K562 (cell line): Measurements from ENCODE around the gene INO80E. TPM values are rescaled to one million over a fixed set of nuclear protein-coding genes. Genes with fewer than 3 reads are reported as not detected.

Source experiments
- ATAC-seq: fragments of 200-7000 bp; cut with Tn5 transposase; 3 replicates; pipeline ENCODE4 v1.9.1; 2020; ENCODE audit warnings: moderate library complexity
- BruUV-seq: library from RNA; stranded (reverse); fragments of 400-500 nt; replicated peaks from 2 replicates; lab custom pipeline; 2021; lab: Mats Ljungman, UMichigan
- CTCF ChIA-PET: fragments of 300-600 bp; formaldehyde crosslinking; extraction: SDS; loops from one replicate; lab custom pipeline; 2021; ENCODE audit warnings: low intra/inter-chr PET ratio; lab: Yijun Ruan, JAX
- POLR2A ChIA-PET: fragments of 300-600, 350-650 bp; sonication (Branson Sonifier 250); formaldehyde crosslinking; extraction: SDS; loops from one replicate; lab custom pipeline; 2021; ENCODE audit warnings: antibody characterized with exemption, inconsistent platforms; lab: Yijun Ruan, JAX
- DNase-seq, 4 experiments: peaks; one replicate each; pipeline versions ENCODE4 v3.0.0 to v3.0.0-alpha.2; 2011 to 2018; ENCODE audit warnings: low spot score in 3 of 4, mixed read lengths in 3 of 4; ENCODE audit errors: extremely low read depth in 1 of 4
- FAIRE-seq: peaks from 2 replicates; lab custom pipeline; 2011; peaks lifted over from hg19 to GRCh38; lab: Jason Lieb, UNC
- H2AFZ ChIP-seq: 2 replicates; pipeline ENCODE4 v1.6.0; 2011; ENCODE audit warnings: low read depth, low read length, control low read depth, inconsistent platforms
- H3K27ac ChIP-seq: fragments of 200-600 bp; 3 replicates; pipeline ENCODE4 v1.8.0; 2011; ENCODE audit warnings: low read depth, mild to moderate bottlenecking, control low read depth, inconsistent platforms, low read length, moderate library complexity, mixed read lengths; ENCODE audit errors: extremely low read depth
- H3K27me3 ChIP-seq, 2 experiments: fragments of 300-600 bp in 1 of 2; 2 replicates in 1 of 2; 3 replicates in 1 of 2; pipeline versions ENCODE4 v1.6.0 to v1.8.0; 2011; ENCODE audit warnings: inconsistent platforms in 2 of 2, low read length in 2 of 2, mild to moderate bottlenecking in 1 of 2, mixed read lengths in 1 of 2, moderate library complexity in 1 of 2; ENCODE audit not compliant: control insufficient read depth in 2 of 2, insufficient read depth in 2 of 2
- H3K36me3 ChIP-seq: fragments of 300-600 bp; 3 replicates; pipeline ENCODE4 v1.8.0; 2011; ENCODE audit warnings: mild to moderate bottlenecking, low read length, inconsistent platforms; ENCODE audit not compliant: control insufficient read depth, insufficient read depth
- H3K4me1 ChIP-seq, 2 experiments: fragments of 200-600 bp in 1 of 2; replicated peaks in 1 of 2; 2 replicates in 1 of 2; 3 replicates in 1 of 2; pipeline versions ENCODE4 v1.5.1 to v1.8.0; 2011; ENCODE audit warnings: inconsistent platforms in 2 of 2, low read length in 2 of 2, mild to moderate bottlenecking in 1 of 2, mixed read lengths in 1 of 2, moderate library complexity in 1 of 2; ENCODE audit not compliant: control insufficient read depth in 2 of 2, insufficient read depth in 2 of 2
- H3K4me2 ChIP-seq: 2 replicates; pipeline ENCODE4 v1.6.1; 2011; ENCODE audit warnings: low read length, control low read depth, inconsistent platforms, mixed read lengths; ENCODE audit not compliant: insufficient read depth
- H3K4me3 ChIP-seq: fragments of 200-600 bp; sonication (generic), shearing (Covaris generic); 2 replicates; pipeline ENCODE4 v1.5.1; 2016; ENCODE audit warnings: control low read depth, inconsistent platforms
- H3K79me2 ChIP-seq: fragments of 200-600 bp; 3 replicates; pipeline ENCODE4 v1.8.0; 2011; ENCODE audit warnings: low read length, inconsistent platforms; ENCODE audit not compliant: control insufficient read depth, insufficient read depth
- H3K9ac ChIP-seq, 2 experiments: 2 replicates each; pipeline versions ENCODE4 v1.6.0 to v1.6.1; 2011; ENCODE audit warnings: low read depth in 2 of 2, low read length in 2 of 2, control low read depth in 1 of 2, inconsistent platforms in 1 of 2, mild to moderate bottlenecking in 1 of 2, mixed read lengths in 1 of 2; ENCODE audit not compliant: insufficient read depth in 1 of 2
- H3K9me1 ChIP-seq: one replicate; pipeline ENCODE4 v1.6.0; 2011; ENCODE audit warnings: inconsistent platforms, mild to moderate bottlenecking, low read length, moderate library complexity; ENCODE audit not compliant: control insufficient read depth, insufficient read depth
- H3K9me3 ChIP-seq: replicated peaks from 2 replicates; pipeline ENCODE4 v1.5.1; 2011; ENCODE audit warnings: low read depth, low read length, inconsistent platforms; ENCODE audit not compliant: control insufficient read depth, insufficient read depth
- H4K20me1 ChIP-seq: replicated peaks from 2 replicates; pipeline ENCODE4 v1.6.1; 2011; ENCODE audit warnings: low read length, inconsistent platforms, mixed read lengths; ENCODE audit not compliant: control insufficient read depth, insufficient read depth
- KHSRP ChIP-seq: fragments of 450-650 bp; IDR thresholded peaks from 2 replicates; pipeline ENCODE4 v1.6.1; 2017
- MCM5 ChIP-seq: fragments of 450-650 bp; IDR thresholded peaks from 2 replicates; pipeline ENCODE4 v1.6.1; 2016; ENCODE audit warnings: low read depth
- PRDM10 ChIP-seq: fragments of 450-650 bp; IDR thresholded peaks from 2 replicates; pipeline ENCODE4 v1.6.1; 2018; ENCODE audit not compliant: partially characterized antibody
- SMAD2 ChIP-seq: fragments of 150-350 bp; IDR thresholded peaks from 2 replicates; pipeline ENCODE4 v1.6.1; 2014; ENCODE audit warnings: low read depth, mild to moderate bottlenecking, low read length
- ZNF174 ChIP-seq: fragments of 250-450 bp; sonication (Bioruptor Pico); IDR thresholded peaks from 2 replicates; pipeline ENCODE4 v1.4.0; 2020; ENCODE audit warnings: mild to moderate bottlenecking
- ZNF282 ChIP-seq: sonication (generic); formaldehyde crosslinking; IDR thresholded peaks from 2 replicates; pipeline ENCODE4 v1.8.1; 2023; ENCODE audit warnings: missing genetic modification reagents
- WGBS: fragments of 100-300 bp; shearing (Covaris generic); methylation state at CpG from one replicate; pipeline ENCODE4 v1.1.6; 2016; ENCODE audit warnings: low coverage, mixed read lengths; ENCODE audit not compliant: insufficient coverage; ENCODE audit errors: missing lambda C conversion rate; 5-methylcytosine and 5-hydroxymethylcytosine counted together
- in situ Hi-C: fragments of 300-500 bp; cut with MboI; formaldehyde crosslinking; loops from 4 replicates; pipeline ENCODE4 v1.15.0; 2018; ENCODE audit warnings: inconsistent platforms, mixed read lengths
- intact Hi-C: fragments of 100-400 bp; cut with micrococcal nuclease; formaldehyde crosslinking; loops from 2 replicates; pipeline ENCODE4 v1.14.2; 2022
- polyA plus RNA-seq, 8 experiments: library from polyadenylated mRNA; depleted of rRNA in 4 of 8; stranded (reverse) in 5 of 8; unstranded in 3 of 8; fragments of >200 nt; fragmentation: Nextera tagmentation in 2 of 8; fragmentation: Illumina TruSeq in 1 of 8; extraction: Ambion mirVana in 2 of 8; extraction: Trizol in 1 of 8; gene quantifications; 2 replicates each; pipeline versions ENCODE4 v1.2.1 to v1.2.3, GENCODE V29; 2011 to 2014; ENCODE audit warnings: inconsistent platforms in 1 of 8, missing spikeins in 1 of 8
- total RNA-seq, 7 experiments: library from RNA; depleted of rRNA in 6 of 7; stranded (reverse); fragments of >200 nt in 6 of 7; fragmentation: Illumina TruSeq in 2 of 7; extraction: Trizol in 2 of 7; gene quantifications; 2 replicates each; pipeline versions ENCODE4 v1.2.1 to v1.2.3, GENCODE V29; 2011 to 2021; ENCODE audit warnings: low replicate concordance in 1 of 7

INO80E gene
- total and polyA plus RNA-seq, 9 of the 15 experiments (the other 6 are each of a cell fraction or from before 2014, with no cell fraction given): 0.31 to 102 (median 49.3) TPM

- BruUV-seq: no TSS peak
- ChIA-PET POLR2A (no interaction called here), CTCF (no interaction called here)
- FAIRE-seq: no peak
- no peaks in the 10 kb centered on the region for H3K9me3 ChIP-seq
- no peak overlapping the region for H2AFZ ChIP-seq
- H3K36me3 ChIP-seq: no peaks in the 10 kb centered on the region
- H3K4me3 ChIP-seq: no peak overlapping the region
- no peaks in the 10 kb centered on the region; the same call in 2 of the 3 replicates for H3K79me2 ChIP-seq
- WGBS: 51% methylated on average over 26 of the region's 31 CpGs
- intact Hi-C loops (no loop called here), in situ Hi-C loops (no loop called here)
- H3K27ac ChIP-seq: no peak overlapping the region
- H3K9me1 ChIP-seq: no peaks in the 10 kb centered on the region
- H3K4me1 ChIP-seq: peaks cover 0 to 42% of the 10 kb centered on the region in 2 experiments; a peak in 2 of 5 replicates
- no peak for TF ChIP-seq ZNF174 (CRISPR knock-in tag)
- TF ChIP-seq KHSRP: no peak
- TF ChIP-seq ZNF282: no peak
- TF ChIP-seq MCM5: no peak
- TF ChIP-seq SMAD2: no peak
- TF ChIP-seq PRDM10: peak; percentile 58
- H3K4me2 ChIP-seq: no peak overlapping the region
- H3K27me3 ChIP-seq: peaks cover 0 to 9% of the 10 kb centered on the region in 2 experiments; a peak in 3 of 5 replicates
- DNase-seq: no peak
- ATAC-seq: no peak
- H3K9ac ChIP-seq: peak overlapping the region in 1 of 2 experiments; percentile 58; a peak in 2 of 4 replicates
- H4K20me1 ChIP-seq: no peaks in the 10 kb centered on the region; the same call in none of the 2 replicates
Observed at GRCh38 chr16:30011714-30012504, 15.9 kb downstream of the INO80E start.
